Iris pigment epithelial cell (primary cell): Measurements from ENCODE around the gene METTL25.

ENCODE experiments used
- DNase-seq: peaks from one replicate; pipeline ENCODE4 v3.0.0-alpha.2; 2011; ENCODE audit warnings: low read depth

Gene METTL25

DNA sequence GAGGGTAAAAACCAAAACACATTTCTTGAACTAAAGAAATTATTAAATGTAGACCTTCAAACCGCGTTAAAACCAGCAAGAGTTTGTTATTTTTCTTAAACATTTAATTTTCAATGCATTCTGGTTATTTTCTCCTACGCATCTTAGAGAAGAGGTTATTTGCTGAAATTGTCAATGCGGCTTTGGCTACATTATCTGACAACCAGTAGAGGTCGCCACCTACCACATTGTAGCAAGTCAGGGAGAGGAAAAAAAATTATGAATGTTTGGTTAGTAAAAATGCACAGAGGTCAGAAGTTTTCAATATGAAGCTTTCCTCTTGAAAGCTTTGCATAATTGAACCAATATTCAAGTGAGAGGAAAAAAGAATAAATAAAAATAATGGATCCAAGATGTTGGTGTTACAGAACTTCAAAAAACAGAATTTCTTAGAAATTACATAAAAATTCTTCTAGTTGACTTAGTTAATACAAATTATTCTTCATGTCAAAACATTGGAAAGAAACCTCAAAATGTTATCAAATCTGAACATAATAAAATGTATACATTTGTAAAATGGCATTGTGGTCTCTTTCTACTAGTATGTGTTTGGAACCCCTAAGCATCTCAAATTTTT is 168.9 kb downstream of the METTL25 start:
- DNase-seq = peak; percentile 69
